NCI-H1436 (cell line): ENCODE results near the gene SPRN.
"Not testable (repeated sequence)": the region's sequence is repeated elsewhere in the genome, so short reads cannot be mapped to it uniquely, and the experiment has no call there.

ENCODE experiments used
- DNase-seq: peaks from one replicate; lab custom pipeline; 2025; lab: John Stamatoyannopoulos, UW

SPRN gene, protein sequence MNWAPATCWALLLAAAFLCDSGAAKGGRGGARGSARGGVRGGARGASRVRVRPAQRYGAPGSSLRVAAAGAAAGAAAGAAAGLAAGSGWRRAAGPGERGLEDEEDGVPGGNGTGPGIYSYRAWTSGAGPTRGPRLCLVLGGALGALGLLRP

GRCh38 chr10:133424601-133425000, at the start of gene SPRN:
Gene SPRN, minus strand, starts transcription at chr10:133424625. Its CDS starts 944 bp downstream, at chr10:133423681.
- DNase-seq, result not testable (repeated sequence)

DNA sequence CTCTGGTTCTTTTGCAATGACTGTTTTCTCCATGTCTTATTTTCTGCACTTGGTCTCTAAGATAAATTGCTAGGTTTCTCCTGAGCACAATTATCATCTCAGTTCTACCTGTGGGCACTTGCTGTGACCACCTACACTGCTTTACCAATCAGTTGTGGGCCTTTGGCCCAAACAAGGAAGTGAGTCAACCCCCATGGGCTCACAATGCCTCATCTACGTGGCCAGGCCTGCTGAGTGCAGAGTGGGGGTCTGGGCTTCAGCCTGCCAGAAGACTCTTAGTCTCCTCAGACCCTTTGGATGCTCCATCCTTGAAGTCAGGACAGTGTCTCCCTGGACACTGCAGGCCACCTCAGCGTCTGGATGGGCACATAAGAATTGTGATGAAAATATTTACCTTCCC, 49.6 kb upstream of the SPRN start:
- DNase-seq, result no peak

DNA sequence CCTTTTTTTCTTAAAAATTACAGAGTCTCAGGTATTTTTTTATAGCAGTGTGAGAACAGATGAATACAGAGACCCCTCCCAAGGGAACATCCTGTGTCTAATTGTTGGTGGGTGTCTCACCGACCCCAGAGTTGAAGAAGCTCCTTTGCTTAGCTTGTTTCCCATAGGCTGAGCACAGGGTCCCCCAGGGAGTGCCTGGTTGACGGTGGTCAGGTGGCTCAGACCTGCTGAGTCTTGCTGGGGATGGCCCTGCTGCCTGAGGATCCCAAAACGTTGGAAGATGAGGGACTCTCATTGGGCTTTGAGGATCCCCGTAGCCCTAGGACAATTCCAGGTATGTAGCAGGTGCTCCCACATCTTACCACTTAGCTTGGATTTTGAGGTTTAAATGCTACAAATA, 48.8 kb upstream of the SPRN start:
- DNase-seq, result no peak

DNA sequence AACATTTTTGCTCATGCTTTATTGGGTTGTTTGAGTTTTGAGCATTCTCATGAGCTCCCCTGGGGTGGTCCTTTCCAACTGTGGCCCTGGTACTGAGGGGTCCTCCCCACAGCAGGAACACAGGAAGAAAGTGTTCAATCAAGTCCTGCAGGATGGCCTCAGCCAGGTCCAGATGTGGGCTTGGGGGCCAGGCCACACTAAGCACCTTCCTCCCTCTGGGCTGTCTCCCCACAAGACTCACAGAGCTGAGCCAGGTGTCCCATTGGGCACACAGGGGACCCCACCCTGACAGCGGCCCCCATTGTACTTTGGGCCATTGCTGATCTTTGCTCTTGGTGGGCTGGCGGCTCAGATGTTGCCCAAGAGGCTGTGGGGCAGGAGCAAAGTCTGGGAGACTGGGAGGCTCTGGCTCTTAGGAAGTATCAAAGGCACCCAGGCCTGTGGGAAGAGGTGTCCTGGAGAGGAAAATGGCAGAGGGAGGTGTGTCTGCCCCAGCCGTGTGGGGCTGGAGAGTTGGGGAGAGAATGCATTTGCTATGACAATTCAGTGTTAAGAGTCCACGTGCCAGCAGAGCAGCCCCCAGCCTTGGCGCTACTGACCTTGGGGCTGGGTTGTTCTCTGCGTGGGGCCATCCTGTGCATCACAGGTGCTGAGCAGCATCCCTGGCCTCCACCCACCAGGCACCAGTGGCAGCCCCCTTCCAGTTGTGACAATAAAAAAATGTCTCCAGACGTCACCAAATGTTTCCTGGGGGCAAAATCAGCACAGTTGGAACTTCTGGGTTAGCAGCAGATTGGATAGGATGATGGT, 47.1 kb upstream of the SPRN start:
- DNase-seq, result no peak

DNA sequence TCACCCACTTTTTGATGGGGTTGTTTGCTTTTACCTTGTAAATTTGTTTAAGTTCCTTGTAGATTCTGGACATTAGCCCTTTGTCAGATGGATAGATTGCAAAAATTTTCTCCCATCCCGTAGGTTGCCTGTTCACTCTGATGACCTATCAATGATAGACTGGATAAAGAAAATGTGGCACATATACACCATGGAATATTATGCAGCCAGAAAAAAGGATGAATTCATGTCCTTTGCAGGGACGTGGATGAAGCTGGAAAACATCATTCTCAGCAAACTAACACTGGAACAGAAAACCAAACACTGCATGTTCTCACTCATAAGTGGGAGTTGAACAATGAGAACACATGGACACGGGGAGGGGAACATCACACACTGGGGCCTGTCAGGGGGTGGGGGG, 44.8 kb upstream of the SPRN start:
- DNase-seq, result not testable (repeated sequence)

- DNase-seq, result no peak
Measured at GRCh38 chr10:133467286-133467911, 43.0 kb upstream of the SPRN start.

- DNase-seq, result no peak
Measured at GRCh38 chr10:133466683-133467275, 42.4 kb upstream of the SPRN start.

- no peak for DNase-seq
Measured at GRCh38 chr10:133465950-133466474, 41.6 kb upstream of the SPRN start.

GRCh38 chr10:133465191-133465949, 40.9 kb upstream of the SPRN start:
- no peak for DNase-seq

DNA sequence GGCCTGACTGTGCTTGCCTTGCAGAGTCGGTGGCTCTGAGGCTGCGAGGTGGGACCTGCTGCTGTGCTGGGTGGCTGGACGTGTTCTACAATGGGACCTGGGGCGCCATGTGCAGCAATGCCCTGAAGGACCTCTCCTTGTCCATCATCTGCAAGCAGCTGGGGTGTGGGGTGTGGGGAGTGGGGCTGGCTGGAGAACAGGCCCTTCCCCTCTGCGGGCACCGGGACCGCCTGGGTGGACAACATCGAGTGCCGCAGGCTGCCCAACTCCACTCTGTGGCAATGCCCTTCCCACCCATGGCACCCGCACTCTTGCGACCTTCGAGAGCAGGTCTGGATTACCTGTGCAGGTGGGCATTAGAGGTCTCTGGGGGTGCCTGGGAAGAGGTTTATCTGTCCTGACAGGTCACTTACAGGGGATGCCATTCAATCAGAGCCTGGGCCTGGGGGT, 40.2 kb upstream of the SPRN start:
- no peak for DNase-seq

- no peak for DNase-seq
Measured at GRCh38 chr10:133462512-133463305, 38.3 kb upstream of the SPRN start.

DNA sequence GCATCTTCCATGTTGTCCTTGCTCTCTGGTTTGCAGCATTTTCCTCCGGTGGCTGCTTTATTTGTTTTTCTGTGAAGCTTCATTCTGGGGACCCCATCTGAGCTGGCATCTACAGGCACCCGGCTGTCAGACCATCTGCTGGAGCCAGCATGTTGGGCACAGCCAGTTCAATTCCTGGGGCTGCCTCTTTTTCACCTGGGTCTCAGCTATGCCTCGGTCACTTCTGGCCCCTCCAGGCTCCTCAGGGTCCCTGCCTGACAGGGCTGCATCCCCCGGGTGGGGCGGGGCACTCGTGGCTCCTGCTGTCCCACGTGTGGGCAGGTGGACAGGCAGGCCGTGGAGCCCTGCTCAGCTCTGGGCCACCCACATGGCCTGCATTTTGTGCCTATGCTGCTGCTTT, 37.4 kb upstream of the SPRN start:
- no peak for DNase-seq

GRCh38 chr10:133461027-133461426, 36.6 kb upstream of the SPRN start:
- DNase-seq, result no peak

DNA sequence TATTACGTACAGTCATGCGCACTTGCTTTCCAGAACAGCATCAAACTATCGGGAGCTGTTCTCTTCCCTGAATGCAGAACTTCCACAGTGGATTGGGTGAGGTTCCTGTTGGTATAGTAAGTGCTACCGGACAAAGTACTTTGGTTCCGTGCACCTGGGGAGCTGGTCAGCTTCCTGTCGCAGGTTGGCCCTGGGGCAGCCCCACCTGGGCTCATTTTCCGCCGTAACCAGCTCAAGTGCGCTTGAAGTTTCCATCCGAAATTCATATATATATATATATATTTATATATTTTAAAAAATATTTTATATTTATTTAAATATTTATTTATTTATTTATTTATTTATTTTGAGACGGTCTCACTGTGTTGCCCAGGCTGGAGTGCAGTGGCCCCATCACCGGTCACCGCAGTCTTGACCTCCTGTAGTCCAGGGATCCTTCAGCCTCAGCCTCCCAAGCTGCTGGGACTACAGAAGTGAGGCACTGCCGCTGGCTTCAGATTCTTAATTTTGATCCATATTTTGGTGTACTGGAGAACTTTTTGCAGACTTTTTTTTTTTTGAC, 35.9 kb upstream of the SPRN start:
- no peak for DNase-seq

- no peak for DNase-seq
Measured at GRCh38 chr10:133459454-133460207, 35.2 kb upstream of the SPRN start.

GRCh38 chr10:133458710-133459453, 34.5 kb upstream of the SPRN start:
- DNase-seq, result no peak

DNA sequence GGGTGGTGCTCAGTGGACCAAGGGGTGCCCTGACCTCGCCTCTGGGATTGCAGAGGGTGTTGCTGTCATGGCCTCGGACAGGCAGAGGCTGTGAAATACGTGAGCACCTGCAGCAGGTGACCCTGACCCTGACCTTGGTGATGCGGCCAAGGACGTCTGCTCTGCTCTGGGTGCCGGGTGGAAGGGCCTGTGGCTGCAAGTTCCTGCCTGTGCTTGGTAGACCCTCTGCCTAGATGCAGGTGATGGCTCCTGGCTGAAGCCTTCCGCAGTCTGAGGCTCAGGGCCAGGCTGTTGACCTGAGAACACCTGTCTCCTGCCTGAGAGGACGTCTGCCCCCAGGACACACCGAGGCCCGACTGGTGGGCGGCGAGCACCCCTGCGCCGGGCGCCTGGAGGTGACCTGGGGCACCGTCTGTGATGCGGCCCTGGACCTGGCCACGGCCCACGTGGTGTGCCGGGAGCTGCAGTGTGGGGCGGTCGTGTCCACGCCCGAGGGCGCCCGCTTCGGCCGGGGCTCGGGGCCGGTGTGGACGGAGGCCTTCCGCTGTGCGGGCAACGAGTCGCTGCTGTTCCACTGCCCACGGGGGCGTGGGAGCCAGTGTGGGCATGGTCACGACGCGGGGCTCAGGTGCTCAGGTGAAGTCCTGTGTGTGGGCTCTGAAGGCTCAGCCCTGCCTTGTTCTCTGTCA, 33.7 kb upstream of the SPRN start:
- DNase-seq, result no peak

GRCh38 chr10:133457100-133457841, 32.8 kb upstream of the SPRN start:
- no peak for DNase-seq
